LHCN-M2 (cell line): ENCODE results near the gene UBTD1. TPM values are rescaled to one million over a fixed set of nuclear protein-coding genes. Genes with fewer than 3 reads are reported as not detected.
"Not testable (repeated sequence)": the region's sequence is repeated elsewhere in the genome, so short reads cannot be mapped to it uniquely, and the experiment has no call there.

Experiments
- DNase-seq: peaks from one replicate; pipeline ENCODE4 v3.0.0-alpha.2; 2012; ENCODE audit warnings: low read depth
- total RNA-seq: library from RNA; depleted of rRNA; stranded (reverse); fragments of >200 nt; gene quantifications from 2 replicates; pipeline ENCODE4 v1.2.3, GENCODE V29; 2014

Gene UBTD1
- total RNA-seq, 1 experiment from 2014 or later, result 39.3 TPM

DNA sequence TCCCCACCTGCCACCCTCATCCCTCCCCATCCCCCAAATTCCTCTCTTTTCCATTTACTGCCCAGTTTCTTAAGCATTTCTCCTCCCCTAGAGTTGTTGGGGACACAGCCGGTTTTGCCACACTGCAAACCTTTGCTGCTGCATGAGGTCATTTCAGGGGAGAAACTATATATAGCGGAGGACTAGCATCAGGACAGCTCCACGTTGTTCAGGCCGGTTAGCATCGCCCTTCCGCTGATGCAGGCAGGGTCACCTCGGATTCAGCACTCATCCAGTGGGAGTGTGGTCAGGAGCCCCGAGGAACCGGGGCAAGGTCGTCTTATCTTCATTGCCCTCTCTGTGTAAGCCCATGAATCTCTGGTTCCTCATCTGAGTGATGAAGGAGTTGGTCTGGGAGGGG is 15.6 kb downstream of the UBTD1 start:
- DNase-seq, result no peak

DNA sequence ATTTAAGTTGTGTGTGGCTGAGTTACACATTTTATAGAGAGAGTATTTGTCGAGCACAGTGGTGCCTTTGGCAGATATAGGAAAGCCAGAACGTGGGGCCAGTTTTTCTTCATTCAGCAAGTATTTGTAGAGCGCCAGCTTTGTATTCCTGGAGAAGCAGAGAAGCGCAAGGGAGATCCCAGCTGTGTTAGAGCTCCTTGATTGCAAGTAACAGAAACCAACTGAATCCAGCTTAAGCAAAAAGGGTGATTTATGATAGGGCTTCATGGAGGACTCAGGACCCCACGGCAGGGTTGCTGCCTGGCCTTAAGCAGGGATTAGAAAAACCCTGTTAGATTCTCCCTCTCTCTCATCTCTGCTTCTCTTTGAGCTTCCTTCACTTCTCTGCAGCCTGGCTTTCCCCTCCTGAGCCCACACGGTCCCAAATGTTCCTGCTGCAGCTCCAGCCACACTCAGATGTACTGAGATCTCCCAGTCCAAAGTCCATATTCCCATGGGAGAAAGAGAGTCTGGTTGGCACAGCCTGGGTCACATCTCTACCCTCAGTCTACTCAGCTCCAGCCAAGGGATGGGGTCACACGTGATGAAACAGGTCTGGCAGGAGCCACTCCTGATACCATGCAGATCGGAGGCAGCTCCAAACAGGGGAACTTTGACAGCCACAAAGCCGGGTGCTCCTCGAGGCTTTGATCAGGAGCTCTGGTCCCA is 16.7 kb downstream of the UBTD1 start:
- DNase-seq, result no peak

DNA sequence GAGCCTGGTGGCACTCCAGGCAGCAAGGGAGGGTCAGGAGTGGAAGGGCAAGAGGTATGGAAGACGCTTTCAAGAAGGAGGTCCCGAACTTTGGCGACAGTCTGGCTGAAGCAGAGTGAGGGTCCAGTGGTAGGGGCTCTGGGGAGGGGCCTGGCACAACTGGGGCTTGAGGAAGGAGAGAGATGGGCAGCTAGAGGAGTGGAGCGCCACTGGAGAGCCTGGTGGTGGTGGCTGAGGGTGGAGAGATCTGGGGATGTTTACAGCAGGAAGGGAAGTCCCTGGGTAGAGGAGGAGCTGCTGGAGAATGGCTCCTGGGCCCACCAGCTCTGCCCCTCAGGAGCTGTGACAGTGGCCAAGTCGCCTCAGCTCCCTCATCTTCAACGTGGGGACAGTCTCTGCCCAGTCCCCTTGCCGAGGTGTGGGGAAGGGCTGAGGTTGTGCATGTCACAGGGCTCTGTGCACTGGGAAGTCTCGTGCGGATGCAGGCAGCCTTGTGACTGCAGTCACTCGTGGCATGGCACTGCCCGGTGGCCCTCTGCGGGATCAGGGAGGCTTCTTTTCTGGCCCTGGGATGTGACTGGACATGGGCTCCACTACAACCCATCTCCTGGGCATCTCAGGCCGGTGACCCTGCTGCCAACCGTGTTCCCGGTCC is 18.5 kb downstream of the UBTD1 start:
- no peak for DNase-seq

DNA sequence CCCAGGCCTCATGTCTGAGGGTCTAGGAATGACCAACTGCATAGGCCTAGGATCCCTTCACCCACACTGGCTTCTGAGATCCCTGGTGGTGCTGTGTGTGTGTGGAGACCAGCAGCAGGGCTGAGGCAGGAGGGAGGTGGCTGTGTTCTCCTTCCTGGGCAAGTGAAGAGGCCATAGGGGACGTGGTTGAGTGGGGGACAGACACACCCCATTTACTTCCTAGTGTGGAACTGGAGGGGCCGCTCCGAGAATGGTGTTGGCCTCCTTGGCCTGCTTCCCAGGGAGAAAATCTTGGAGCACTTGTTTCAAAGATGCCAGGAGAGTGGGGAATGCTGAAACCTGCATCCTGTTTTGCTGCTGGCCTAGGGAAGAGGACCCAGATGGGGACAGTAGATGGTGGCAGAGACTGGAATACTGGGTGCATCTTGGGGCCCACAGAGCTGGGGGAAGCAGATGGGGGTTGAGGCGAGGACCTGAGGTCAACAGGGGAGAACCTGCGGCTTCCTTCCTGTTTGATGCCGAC is 19.1 kb downstream of the UBTD1 start:
- no peak for DNase-seq

DNA sequence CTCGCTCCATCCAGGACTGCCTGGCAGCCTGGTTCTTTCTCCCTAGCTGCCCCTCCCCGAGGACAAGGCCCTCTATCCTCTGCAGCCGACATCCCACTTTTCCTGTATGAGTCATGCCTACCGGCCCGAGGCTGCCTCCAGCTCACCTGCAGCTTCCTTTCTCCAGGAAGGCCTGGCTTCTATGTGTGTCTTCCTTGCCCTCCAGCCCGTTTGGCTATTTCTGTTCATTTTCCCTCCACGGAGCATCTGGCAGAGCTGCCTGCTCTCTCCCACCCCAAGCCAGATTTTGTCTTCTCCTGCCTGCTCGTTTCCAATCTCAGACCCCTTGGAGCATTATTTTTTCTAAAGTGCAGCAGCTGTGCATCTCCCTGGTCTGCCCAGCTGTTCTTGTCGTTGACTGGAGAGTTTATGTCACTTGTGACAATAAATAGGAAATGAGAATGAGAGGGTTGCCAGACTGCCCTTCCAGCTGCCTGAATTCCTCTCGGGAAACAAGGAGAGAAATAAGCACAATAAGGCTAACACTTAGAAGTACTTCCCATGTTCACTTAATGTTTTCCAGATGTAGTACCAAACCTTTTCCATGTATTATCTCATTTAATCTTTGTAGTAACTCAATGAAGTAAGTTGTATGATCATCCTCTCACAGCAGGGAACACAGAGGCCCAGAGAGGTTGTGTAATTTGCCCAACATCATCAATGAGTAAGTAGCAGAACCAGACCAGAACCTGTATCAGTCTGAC is 19.7 kb downstream of the UBTD1 start:
- peak; percentile 82 for DNase-seq

DNA sequence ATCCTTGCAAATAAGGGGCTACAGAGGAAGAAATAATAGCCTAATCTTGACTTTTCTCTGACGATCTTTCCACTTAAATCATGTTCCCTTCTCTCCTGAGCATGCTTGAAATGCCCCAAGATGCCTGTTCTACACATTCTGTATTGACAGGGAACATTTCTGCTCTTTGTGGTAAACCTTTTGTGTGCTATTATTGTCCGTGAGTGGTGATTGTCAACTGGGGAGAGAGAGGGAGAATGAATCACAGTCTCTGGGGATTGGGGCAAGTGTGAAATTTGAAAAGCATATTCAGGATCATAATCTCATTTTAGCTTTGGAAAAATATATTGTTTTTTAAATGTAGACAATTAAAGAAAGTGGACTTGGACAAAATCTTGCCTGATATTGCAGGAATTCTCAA is 20.6 kb downstream of the UBTD1 start:
- DNase-seq, result peak; percentile 88

DNA sequence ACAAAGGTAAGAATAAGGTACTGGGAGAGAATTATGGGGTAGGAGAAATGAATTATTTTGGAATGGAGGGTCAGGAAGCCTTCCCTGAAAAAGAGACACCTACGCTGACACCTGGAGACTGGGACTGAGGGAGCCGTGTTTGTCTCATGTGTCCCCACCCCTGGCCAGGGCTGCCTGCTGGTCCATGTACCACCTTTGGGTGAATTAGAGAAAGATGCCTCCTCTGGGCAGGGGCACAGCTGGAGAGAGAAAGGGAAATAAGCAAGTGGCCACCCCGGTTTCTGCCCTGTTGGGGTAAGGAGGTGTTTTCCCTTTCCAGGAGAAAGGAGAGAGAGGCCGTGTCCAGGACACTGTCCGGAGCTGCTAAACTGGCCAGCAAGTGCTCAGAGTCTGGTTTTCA is 21.8 kb downstream of the UBTD1 start:
- DNase-seq, result no peak

DNA sequence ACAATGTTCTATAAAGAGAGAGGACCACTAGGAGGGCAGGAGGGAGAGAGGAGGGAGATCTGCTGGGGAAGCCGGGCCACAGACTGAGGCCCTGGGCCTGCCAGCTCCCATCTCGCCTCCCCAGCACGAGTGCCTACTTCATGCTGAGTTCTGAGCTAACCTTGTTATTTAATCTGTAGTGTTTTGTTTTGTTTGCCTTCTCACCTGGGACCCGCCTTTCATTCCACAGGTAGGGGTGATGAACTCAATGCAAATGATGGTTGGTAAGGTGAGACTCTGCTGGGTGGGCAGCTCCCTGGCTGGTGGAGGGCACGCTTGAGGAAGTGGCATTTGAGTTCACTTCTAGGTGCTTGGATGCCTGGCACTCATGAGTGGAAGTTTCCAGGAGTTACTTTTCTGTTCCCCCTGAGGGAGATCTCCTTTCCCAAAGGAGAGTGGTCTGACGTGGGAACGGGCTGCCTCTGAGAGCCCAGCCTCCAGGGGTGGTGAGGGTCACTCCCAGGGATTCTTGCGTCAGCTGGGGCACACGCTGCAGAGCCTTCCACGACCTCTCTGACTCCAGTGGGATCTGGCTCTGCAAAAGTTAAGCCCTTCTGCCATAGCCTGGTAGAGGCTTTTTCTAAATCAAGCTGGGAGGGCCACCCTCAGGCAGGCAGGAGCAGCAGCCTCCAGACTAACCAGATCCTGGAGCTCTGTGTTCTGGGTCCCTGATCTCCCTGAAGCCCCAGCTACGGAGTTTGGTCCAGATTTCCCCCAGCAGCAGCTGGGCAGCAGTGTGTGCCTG is 22.4 kb downstream of the UBTD1 start:
- DNase-seq, result no peak

DNA sequence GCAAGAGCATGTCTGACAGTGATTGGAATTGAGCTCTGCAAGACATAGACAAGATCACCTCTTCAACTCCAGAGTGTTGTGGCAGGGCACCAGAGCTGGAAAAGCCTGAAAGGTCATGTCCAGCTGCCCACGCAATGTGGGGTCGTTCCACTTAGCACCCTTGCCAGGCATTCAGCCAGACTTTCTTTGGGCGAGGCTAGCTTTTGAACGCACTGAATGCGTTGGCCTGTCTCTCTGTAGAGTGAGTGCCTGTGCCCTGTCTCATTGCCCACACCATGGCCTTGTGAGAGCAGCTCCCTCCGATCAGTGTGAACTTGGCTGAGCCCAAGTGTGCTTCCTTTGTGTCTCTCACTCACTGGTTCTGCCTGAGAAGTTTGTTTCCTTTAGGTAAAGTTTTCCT is 23.3 kb downstream of the UBTD1 start:
- no peak for DNase-seq

DNA sequence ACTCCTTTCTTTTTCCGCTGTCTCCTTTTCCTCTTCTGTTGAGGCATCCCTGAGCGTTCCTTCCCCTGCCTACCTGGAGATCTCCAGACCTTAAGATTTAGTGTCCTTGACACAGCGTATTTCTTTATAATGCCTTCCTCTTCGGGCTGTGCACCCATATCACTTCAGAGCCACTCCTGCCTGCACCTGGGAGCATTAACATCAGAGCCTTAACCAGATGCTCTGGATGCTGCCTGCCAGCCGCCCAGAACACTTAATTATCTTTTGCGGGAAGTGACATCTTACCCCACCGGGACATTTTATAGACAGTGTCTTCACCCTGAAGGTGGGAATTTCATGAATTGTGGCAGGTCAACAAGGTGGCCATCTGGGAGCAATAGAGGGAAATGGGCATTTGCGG is 24.2 kb downstream of the UBTD1 start:
- DNase-seq, result no peak

DNA sequence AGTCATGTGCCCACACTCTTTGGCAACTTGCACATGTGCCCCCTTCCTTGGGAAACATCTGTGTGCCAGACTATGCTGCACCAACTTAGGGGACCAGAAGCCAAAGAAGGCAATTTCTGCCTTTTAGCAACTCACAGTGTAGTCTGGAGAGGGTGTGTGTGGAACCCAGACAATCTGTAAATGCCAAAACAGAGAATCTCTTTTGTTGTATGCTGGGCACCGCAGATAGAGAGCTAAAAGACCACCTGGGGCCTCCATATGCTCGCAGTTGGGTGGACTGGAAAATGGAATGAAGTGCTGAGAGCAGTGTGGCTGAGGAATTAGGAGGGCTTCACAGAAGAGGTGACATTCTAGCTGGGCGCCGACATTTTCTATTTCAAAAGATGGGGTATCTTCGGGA is 26.4 kb downstream of the UBTD1 start:
- DNase-seq, result no peak

DNA sequence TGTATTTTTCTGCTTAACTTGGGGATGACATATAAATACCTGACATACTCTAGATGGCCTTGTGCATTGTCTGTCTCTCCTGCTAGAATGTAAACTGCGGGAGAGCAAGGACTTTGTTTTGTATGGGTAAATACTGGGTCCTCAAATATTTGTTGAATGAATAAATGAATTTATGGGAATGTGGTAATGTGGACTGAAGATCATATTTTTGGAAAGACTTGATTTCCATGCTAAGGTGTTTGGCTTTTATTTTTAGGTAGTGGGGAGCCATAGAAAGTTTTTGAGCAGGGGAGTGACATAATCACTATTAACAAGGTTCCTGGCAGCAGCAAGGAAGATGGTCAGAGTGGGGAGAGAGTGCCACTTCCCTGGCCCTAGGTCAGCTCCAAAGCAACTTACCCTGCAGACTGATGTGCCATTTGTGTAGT is 27.0 kb downstream of the UBTD1 start:
- no peak for DNase-seq

DNA sequence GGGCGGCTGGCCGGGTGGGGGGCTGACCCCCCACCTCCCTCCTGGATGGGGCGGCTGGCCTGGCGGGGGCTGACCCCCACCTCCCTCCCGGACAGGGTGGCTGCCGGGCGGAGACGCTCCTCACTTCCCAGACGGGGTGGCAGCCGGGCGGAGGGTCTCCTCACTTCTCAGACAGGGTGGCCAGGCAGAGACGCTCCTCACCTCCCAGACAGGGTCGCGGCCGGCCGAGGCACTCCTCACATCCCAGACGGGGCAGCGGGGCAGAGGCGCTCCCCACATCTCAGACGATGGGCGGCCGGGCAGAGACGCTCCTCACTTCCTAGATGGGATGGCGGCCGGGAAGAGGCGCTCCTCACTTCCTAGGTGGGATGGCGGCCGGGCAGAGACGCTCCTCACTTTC is 30.2 kb downstream of the UBTD1 start:
- not testable (repeated sequence) for DNase-seq

DNA sequence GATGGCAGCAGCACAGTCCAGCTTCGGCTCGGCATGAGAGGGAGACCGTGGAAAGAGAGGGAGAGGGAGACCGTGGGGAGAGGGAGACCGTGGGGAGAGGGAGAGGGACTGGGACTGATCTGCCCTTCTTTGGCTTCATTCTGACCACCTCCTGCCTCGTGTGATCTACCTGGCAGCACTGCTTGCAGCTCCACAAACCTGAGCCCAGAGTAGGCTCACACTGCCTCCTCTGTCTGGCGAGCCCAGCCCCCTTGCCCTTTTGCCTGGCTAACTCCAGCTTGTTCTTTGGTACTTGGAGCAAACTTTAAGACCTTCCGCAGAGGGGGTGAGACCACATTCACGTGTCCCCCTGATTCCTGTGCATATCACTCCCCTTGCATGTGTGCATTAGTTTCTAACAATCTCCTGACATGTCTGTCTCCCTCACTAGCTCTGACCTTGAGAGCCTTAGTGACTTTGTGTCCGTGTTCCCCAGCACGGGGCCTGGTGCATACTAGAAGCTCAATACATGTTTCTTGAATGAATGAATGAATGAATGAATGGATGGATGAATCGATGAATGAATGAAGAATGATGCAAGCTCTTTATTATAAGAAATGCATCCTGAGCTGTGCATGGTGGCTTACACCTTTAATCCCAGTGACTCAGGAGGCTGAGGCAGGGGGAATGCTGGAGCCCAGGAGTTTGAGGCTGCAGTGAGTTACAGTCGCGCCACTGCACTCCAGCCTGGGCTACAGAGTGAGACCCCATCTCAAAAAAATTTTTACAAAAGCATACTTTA is 31.2 kb downstream of the UBTD1 start:
- DNase-seq, result no peak

DNA sequence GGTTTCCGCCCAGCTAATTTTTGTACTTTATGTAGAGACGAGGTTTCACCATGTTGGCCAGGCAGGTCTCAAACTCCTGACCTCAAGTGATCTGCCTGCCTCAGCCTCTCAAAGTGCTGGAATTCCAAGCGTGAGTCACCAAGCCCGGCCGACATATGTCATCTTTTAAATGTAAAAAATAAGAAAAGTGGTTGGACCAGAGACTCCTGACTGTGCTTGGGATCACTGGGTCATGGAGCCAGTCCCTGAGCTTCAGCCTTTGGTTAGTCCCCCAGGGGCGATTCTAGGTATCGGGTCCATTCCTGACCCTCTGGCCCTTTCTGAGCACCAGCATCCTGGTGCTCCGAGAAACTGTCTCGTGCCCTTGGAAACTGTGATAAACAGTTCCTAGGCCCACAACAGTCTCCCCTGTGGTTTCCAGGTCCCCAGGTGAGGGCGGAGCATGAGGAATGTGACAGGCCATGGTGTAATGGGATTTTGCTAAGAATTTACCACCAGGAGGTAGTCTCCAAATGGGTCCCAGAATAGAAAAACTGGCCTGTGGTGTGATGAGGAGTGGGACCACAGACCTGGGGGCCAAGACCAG is 32.8 kb downstream of the UBTD1 start:
- DNase-seq, result peak; percentile 70

DNA sequence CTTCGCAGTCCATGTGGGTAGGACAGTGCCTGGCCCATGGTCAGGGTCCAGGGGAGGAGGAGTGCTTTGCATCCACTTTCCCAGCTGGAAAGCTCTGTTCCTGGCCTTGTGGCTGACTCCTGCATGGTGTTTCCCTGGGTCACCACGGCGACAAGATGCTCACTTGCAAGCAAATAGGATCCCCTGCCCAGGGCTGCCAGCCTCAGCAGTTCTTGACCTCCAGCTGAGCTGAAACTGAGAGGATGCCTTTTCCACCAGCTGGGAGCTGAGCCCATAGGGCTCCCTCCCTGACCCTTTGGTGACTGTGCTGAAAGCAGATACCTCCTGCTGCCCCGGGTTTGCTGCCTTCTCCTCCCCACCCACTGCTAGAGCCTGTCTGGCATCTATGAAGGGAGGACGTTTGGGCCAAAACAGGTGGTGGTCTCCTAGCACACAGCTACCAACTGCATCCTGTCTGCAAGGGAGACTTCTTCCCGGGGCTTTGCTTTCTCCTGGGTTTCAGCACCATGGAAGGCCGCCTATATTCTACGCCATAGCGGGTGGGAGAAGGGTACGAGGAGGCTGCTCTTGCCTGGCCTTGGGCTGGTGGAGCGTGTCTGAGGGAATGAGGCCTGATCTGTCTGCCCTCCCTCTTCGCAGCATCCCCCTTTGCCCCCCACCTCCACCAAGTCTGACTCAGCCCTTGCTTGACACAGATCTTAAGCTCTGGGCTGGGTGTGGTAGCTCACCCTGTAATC is 34.4 kb downstream of the UBTD1 start:
- peak; percentile 89 for DNase-seq

DNA sequence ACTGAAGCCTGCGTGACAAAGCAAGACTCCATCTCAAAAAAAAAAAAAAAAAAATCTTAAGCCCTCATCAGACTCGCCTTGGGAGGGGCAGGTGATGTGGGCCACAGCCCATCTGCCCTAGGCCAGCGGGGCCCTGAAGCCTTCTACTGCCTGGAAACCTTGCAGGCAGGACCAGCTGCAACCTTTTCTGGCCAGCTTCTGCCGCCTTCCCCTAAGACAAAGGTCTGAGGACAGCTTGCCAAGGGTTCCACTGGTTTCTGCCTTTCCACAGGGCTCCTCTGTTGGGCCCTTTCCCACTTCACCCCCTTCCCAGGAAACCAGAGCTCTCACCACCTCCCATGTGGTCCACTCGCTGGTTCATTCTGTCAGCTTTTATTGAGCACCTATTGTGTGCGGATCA is 35.2 kb downstream of the UBTD1 start:
- no peak for DNase-seq

DNA sequence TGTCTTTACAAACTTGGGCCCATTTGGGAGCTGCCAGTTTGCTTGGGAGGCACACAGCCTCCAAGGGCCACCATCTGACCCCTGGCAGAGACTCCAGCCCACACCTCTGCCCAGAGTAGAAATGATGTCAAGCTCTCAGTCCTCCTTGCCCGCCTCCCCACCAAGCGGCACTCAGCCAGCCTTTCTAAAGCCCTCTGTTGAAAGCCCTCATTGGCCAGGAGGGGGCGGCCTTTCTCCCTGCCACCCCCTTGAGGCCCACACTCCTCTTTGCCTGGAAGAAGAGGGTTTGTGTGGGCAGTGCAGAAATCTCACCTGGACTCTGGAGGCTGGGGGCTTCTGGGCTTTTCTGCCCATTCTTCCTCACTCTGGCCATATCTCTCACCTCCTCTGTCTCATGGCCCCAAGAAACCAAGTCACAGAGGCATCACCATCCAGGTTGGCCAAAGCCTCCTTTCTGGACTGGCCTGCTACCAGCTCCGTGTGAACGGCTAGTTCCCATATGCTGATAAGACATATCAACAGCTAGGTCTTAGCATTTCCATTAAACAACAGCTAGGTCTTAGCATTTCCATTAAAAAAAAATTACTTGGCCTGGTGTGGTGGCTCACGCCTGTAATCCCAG is 36.1 kb downstream of the UBTD1 start:
- DNase-seq, result no peak

DNA sequence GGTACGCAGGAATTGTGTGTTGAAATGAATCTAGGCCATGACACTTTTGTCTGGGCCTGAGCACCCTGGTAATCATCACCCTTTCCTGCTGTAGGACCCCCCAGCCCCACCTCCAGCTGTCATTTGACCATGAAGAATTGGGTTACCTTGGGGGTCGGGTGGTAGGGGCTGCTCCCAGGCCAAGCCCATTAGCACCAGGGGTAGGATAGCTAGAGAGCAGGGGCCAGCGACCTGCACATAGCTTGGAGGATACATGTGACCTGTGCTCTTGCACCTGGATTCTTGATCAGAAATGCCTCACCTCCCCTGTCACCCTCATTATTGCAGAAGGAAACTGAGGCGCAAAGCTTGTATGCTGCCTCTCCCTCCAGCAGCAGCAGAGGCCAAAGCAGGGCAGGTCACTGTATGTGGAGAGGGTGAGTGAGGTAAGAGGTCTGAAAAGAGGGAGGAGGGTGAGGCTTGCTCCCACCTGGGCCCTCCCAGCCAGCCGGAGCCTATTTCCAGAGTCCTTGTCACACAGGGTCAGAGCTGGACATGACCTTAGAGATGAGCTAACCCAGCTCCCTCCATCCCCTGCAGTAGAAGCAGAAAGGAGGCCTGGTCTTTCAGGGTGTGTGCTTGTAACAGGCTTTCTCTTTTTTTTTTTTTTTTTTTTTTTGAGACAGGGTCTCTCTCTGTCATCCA is 38.6 kb downstream of the UBTD1 start:
- no peak for DNase-seq
